Sciatic nerve (tissue), 2 donors: Measurements from ENCODE around the gene DAW1. TPM values are rescaled to one million over a fixed set of nuclear protein-coding genes. Genes with fewer than 3 reads are reported as not detected.

Source experiments
- ATAC-seq: fragments of 200-7000 bp; cut with Tn5 transposase; one replicate; pipeline ENCODE4 v1.9.1; 2020; ENCODE audit warnings: mild to moderate bottlenecking, moderate library complexity
- DNase-seq: peaks from one replicate; pipeline ENCODE4 v3.0.0-alpha.2; 2020; ENCODE audit warnings: low spot score
- intact Hi-C: fragments of 100-400 bp; cut with DNase I; formaldehyde crosslinking; loops from one replicate; pipeline ENCODE4 v1.14.2; 2022
- total RNA-seq: library from RNA; stranded (reverse); fragmentation: NEBNext Ultra II Directional; extraction: Animal tissue kit (Norgen Biotek cat#: 25700); gene quantifications from one replicate; pipeline ENCODE4 v1.2.1, GENCODE V29; 2021
- donor health status: DM: no; HTN: no; CAD: no.
- donor health status: DM: no; HTN: no; CAD: no.

Gene DAW1
- total RNA-seq, 1 donor from 2014 or later: not detected

DNA sequence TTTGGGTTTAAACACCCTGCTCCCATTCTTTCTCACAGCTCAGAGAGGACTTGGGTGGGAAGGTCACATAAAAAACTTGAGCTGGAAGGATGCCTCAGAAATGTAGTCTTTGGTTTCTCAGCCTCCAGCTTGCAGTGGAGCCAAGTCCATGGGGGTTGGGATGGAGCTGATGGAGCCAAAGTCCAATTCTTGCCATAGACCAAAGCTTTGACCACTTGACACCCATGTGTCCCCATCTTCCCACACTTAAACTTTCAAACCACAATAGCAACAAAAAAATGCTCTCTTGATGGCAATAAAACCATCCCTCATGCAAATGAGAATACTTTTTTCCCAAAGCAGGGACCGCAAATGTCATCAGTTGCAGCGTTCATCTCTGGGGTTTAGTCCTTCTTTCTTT is 14.7 kb upstream of the DAW1 start:
- DNase-seq: no peak
- intact Hi-C loops: no loop called here
- ATAC-seq: no peak

DNA sequence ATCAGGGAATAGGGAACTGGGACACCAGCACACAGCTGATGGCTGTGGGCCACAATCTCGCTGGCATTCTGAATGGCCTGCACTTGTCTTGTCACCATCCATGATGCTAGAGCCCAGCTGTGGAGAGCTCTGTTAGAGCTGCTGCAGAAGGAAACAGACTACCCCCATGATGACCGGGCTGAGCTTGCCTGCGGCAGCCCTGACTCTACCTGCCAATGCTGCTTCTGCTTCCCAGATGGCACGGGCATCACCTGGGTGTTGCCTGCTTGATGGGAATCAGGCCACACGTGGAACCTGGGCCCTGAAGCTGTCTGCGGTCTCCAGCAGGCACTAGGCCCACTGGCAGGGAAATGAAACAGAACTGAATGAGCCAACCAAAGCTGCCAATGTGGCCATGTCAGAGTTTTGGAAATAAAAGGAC is 11.2 kb upstream of the DAW1 start:
- DNase-seq (no peak), ATAC-seq (no peak)
- intact Hi-C loops: no loop called here

DNA sequence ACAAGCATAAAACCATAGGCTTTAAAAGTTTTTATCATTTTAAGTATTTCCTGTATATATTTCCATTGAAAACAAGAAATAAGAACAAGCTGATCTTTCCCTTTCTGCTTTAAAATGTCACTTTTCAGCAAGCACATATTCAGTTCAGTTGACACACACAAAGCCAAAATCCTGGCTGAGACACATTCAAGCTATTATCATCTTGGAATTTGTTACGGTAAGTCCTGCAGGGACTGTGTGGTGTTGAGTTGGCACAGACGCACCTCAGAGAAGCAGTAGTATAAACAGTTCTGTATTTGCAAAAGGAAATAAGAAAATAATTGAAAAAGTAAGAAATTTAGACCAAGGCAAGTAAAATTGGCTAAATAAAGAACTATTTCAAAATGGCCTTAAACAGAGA is 10.4 kb upstream of the DAW1 start:
- DNase-seq: no peak
- no peak for ATAC-seq
- intact Hi-C loops: no loop called here

DNA sequence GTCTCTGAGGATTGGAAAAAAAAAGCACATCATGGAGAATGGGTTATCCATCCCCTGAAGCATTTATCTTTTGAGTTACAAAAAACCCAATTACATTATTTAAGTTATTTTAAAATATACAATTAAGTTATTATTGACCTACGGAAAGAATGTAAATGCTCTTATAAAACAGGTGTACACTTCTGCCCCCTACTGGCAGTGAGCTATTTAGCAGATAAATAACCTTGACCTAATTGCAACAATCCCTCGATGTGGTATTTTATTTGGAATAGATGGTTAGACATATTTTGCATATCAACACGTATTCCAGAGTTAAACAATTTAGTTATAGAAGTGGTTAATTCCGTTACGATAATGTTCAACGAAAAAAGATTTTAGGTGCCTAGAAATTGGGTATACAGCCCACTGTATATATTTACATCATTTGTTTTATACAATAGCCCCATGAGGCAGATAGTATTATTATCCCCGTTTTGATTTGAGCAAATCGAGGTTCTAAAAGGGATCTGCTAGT is 9.1 kb upstream of the DAW1 start:
- ATAC-seq (no peak), DNase-seq (no peak)
- intact Hi-C loops: no loop called here

DNA sequence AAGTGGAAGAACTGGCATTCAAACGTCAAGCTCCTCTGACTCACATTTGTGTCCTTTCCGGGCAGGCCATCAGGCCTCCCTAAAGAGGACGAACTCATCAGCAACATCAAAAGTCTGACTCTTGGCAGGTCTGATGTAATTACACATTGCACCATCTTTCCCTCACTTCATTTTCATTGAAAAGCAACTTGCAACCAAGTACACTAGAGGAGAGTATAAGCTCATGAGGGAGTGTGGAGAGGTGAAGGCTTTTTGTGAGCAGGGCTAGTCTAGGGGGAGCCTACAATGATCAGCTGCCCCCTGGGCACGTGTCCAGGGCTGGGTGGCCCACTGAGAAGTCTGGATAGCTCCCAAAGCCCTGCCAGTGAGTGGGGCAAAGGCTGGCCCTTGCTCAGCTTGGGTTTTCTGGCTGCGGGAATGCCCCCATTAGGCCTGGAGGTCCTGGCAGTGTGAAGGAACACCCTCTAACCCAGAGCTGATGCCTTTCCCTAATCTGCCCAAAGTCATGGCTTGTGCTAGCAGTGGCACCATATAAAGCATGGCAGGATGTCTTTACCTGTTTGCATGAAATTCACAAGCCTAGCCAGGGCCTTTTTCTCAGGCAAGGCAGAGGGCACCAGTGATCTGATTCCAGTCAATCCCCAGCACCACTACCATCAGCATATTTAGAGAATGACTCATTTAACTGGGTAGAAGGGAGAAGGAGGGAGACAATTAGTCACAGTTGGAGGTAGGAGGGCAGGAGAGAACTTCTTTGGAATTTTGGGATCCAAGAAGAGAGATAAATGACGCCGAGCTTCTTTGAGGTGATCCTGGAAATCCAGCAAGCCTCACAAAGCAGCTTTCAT is 8.5 kb upstream of the DAW1 start:
- peak; percentile 60 for ATAC-seq

DNA sequence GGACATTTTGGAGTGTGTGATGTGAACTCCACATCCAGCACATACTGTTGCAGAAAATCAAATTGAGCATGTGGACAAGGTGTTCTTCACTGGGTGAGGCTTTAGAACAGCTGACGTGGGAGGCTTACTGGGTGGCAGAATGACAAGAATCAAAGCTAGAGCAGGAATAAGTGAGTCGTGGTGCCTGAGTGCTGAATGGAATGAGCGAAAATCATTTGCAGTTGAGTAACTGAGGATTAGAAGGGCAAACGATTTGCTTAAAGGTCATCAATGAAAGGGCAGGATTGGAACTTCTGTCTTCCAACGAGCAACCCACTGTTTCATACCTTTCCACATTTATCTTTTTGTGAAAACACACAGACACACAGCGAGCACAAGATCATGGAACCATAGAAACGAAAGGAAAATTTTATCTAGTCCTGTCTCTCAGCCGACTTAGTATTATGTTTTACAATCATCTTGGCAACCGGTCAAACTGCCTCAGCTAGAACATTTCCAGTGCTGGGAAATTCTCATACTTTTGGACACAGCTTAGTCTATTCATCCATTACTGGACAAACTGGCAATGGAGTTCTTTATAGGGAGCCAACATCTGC is 7.2 kb upstream of the DAW1 start:
- intact Hi-C loops: no loop called here
- DNase-seq (no peak), ATAC-seq (peak; percentile 66)

More for the DNA sequence above, 8.5 kb upstream of the DAW1 start:
- intact Hi-C loops: no loop called here
- no peak for DNase-seq

DNA sequence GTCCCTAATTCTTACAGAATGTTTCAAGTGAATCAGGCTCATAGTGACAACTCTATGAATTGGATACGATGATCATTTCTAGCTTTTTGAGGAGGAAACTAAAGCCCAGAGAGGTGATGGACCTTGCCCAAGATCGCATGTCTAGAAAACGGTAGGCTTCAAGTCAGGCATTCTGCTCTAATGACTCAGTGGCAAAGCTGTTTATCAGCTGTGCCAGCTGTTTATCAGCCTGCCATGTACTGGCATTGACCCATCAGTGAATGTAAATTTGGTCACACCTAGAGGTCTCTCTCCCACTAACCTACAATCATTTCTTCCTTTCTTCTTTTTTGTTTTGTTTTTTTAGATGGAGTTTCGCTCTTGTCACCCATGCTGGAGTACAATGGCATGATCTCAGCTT is 6.1 kb upstream of the DAW1 start:
- no peak for ATAC-seq
- DNase-seq: no peak
- intact Hi-C loops: loop anchor here (5.0 kb wide), 1 partner anchor 213 kb away; no protein-coding TSS in a partner anchor

DNA sequence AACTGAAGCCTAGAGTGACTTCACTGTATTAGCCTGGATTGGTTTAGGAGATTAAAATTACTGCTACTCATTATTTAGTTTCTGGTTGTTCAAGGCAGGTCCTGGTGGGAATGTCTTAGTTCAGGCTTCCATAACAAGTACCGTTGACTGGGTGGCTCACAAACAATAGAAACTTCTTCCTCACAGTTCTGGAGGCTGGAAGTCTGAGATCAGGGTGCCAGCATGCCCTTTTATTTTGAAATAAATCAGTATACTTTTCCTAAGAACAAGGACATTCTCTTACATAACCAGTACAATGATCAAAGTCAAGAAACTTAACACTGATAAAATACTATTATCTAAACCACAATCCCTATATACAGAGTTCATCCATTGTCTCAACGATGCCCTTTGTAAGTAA is 4.0 kb upstream of the DAW1 start:
- ATAC-seq: no peak
- DNase-seq: no peak
- intact Hi-C loops: loop anchor here (5.0 kb wide), 1 partner anchor 215 kb away; no protein-coding TSS in a partner anchor

DNA sequence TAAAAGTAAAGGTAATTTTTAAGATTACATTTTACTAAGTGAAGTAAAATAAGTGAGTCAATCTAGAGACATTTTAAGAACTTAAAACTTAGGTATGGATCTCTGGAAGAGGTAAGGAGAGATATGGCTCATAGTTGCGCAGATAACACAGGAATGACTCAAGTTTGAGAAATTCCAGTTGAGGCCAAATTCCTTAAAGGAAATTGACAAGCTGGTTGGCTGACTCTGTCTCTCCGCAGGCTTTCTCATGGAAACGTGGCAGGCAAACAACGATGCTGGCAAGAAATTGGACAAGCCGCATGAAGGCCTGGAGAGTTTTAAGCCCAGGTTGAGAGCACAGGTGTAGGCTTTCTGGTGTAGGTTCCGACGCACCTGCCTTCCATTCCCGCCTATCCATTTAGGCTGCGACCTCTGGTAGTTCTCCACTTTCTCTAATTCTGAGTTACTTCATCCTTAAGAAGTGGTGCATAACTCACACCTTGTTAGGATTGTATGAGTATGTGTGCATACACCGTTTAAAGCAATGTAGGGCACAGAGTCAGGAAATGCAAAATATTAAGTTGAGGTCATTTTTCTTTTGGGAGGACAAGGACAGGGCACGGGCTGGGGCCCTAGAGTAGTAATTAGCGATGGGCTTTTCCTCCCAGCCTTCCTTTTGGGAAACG is 589 bp upstream of the DAW1 start:
- intact Hi-C loops: no loop called here
- DNase-seq (no peak), ATAC-seq (peak; percentile 13)

DNA sequence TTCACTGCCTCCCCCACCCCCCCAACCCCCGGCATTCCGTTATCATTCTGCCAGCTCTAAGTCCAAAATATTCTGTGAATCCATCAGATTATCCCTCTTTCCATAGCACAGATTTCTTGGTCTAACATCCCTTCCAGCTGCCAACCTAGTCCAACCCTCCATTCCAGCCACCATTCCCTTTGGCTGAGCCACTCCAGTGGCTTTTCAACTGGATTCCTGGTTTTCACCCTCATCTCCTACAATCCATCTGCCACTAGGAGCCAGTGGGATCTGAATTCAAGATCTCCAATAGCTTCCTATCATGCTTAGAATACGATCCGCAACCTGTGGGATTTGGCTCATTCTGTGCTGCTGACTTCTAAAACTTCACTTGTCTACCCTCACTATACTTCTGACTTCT is 1.2 kb downstream of the DAW1 start:
- intact Hi-C loops: no loop called here
- DNase-seq (no peak), ATAC-seq (no peak)

DNA sequence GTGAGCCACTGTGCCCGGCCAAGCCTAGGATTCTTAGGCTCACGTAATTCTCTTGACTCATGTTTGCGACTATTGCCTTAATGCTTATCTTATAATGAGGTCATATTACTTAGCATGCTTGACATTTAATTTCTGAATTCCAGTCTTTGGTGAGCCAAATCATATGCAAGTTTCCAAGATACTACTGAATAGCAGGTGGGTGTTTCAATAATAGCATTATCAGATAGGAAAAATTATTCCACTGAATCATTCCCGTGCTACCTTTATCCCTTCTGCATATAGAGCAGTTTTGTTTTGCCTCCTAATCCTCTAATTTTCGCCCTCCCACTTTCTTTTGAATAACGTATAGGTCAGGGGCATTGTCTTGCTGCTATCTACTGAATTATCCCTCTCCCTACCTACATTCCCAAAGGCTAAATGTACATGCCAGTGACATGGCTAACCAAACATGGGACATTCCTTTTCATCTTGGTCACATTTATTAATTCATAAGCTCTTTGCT is 4.9 kb downstream of the DAW1 start:
- DNase-seq (no peak), ATAC-seq (no peak)
- intact Hi-C loops: no loop called here

DNA sequence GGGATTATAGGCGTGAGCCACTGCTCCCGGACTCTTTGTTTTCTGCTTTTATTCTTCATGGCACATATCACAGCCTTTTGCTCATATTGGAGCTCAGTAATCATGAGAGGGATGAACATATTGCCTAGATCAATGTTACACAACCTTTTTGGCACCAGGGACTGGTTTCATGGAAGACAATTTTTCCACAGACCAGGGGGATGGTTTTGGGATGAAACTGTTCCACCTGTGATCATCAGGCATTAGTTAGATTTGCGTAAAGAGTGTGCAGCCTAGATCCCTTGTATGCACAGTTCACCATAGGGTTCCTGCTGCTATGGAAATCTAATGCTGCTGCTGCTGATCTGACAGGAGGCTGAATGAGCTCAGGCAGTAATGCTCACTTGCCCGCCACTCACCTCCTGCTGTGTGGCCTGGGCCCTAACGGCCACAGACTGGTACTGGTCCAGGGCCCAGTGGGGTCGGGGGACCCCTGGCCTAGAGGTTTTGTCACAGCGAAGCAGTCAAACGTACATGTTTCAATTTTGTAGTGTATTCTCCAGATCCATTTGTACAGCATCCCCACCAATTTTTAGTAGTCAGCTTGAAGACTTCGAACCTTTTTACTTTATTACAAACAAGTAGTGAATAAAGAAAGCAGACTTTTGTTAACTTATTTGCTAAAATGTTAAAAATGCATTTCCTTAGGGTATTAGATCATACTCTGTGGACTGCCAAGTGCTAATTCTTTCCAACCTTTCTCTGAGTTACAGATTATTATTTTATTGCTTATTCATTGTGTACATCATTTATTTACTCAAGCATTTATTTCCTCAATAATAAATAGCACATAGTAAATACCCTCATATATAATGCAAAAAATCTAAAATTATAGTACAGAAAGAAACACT is 6.2 kb downstream of the DAW1 start:
- no peak for DNase-seq
- intact Hi-C loops: no loop called here
- ATAC-seq: peak; percentile 94

DNA sequence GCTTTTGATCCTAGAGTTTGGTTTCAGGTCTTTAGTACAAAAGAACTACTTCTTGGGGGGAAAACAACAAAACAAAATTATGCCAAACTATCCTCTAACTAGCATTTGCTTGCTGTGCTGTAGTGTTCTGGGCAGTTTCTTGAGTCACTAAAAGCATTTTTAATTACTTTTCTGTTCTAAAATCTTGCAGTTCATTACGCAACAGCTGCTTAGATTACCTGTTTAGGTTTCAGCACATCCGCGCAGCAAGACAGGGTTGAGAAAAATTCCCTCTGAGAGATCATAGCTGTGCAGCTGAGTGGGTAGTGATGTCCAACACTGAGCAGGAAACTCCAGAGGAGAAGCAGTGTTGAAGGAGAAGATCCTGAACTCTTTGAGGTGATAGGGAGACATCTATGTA is 9.0 kb downstream of the DAW1 start:
- DNase-seq (no peak), ATAC-seq (no peak)
- intact Hi-C loops: no loop called here

DNA sequence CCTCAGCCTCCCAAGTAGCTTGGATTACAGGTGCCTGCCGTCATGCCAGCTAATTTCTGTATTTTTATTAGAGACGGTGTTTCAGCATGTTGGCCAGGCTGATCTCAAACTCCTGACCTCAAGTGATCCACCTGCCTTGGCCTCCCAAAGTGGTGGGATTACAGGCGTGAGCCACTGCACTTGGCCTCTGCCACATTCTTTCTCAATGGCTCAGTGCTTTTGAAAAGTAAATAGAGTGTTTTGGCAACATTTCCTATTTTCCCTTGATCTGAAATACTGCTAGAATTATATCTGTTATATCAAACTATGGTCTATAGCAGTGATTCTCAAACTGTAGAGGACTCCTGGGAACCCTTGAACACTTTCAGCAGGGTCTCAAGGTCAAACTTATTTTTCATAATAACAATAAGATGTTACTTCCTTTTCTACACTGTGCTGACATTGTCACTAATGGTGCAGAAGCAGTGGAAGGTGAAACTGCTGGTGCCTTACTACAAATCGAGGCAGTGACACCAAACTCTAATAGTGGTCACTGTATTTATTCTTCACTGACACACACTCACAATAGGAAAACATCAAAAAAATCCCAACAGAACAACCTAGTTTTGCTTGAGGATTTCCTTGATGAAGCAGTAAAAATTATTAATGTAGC is 10.6 kb downstream of the DAW1 start:
- intact Hi-C loops: no loop called here
- no peak for ATAC-seq
- no peak for DNase-seq

DNA sequence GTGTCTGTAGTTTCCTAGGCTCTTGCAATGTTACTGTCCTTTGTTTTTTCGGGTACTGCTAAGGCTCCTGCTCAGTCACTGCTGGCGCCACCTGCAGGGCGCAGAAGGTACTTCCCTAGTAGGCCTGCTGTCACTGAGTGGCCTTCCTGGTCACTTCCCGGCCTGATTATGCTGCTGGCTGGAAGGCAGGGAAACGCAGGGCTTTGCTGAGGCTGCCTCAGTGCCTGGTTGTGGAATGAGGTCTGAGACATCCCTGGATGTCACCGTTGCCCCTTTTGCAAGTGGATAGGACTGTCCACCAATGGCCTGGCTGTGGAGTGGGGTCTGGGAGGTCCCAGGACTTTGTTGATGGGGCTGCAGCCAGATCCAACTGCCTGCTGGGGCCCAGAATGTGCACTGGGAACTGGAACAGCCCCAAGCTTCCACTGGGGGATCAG is 13.1 kb downstream of the DAW1 start:
- intact Hi-C loops: no loop called here
- DNase-seq (no peak), ATAC-seq (no peak)

DNA sequence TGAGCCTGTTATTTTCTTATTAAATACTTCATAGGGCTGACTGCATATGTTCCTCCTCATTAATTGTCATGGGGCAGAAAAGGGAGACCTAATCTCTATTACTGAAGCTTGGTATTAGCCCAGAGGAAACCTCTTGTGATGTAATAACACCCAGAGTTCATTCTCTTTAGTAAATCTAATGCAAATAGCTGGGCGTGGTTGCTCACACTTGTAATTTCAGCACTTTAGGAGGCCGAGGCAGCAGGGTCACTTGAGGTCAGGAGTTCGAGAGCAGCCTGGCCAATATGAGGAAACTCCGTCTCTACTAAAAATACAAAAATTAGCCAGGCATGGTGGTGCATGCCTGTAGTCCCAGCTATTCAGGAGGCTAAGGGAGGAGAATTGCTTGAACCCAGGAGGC is 14.7 kb downstream of the DAW1 start:
- DNase-seq (no peak), ATAC-seq (no peak)
- intact Hi-C loops: no loop called here

DNA sequence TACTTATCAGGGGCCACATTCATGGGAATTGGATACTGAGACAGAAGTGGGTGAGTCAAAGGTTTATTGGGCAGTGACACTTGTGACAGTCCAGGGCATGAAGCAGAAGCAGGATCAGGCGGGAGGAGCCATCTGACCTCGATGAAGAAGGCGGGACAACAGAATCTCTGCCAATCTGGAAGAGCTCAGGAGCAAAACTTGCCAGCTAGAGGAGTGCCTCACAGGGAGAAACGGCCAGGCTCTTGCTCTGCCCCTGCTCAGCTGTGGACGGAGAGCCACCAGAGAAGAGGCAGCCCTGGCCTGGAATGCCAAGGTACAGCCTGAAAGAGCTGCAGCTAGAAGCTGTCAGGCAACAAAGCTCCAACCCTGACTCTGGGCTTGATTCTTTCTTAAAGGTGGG is 16.9 kb downstream of the DAW1 start:
- intact Hi-C loops: no loop called here
- peak; percentile 30 for ATAC-seq
- no peak for DNase-seq

DNA sequence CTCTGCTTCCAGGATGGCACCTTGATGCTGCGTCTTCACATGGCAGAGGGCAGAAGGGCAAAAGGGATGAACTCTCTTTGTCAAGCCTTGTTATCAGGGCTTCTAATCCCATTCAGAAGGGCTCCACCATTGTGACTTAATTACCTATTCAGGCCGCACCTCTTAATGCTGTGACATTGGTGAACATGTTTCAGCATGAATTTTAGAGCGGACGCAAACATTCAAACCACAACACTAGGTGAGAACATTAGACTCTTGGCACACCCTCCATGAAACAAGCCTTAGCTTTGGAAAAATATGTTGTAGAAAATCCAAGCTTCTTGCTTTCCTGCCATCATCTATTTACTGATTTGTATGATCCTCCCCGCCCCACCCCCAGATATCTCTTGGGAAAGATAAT is 17.9 kb downstream of the DAW1 start:
- intact Hi-C loops: no loop called here
- no peak for ATAC-seq

More for the DNA sequence above, 17.9 kb downstream of the DAW1 start:
- no peak for DNase-seq
